Measurements from ENCODE around the gene UBE2J2. TPM values are rescaled to one million over a fixed set of nuclear protein-coding genes. Genes with fewer than 3 reads are reported as not detected.

The UBE2J2 gene
- polyA plus RNA-seq, 10 donors, result 34.4 to 46.8 (median 38.4) TPM

- no peak for DNase-seq
These were observed 24.3 kb upstream of the UBE2J2 start for GRCh38 chr1:1297802-1298424.

DNA sequence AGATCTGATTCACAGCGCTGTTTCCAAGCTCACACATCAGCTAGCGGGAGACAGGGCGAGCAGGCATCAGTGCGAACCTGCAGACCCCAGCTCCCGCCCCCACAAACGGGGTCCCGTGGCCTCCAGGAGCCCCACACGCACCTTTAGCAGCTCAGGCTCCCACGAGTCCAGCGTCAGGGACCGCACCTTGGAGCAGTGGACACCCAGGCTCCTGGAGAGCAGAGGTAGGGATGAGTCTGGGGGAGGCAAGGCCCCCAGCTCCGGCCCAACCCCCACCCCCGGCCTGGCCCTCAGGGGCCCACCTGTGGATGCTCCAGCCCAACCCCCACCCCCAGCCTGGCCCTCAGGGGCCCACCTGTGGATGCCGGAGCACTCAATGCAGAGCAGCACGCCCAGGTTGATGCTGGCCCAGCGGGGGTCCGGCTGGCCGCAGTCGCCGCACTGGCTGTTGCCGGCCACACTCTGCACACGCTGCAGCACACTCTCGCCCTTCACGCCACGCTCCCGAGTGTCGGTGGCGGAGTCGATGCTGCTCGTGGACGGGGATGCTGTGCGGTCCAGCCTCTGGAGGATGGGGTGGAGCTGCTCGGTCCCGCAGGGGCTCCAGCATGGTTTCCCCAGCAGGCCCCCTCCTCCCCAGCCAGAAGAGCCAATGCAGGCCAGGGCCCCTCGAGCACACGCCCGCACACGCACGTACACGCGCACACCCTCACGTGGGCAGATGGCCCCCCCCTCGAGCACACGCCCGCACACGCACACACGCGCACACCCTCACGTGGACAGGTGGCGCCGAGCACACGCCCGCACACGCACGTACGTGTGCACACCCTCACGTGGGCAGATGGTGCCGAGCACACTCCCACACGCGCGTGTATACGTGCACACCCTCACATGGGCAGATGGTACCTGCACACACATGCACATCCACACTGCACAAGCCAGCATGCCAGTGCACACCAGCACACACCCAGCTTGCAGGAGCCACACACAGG is 22.7 kb upstream of the UBE2J2 start:
- DNase-seq, result no peak

- DNase-seq, result no peak
These were observed 21.7 kb upstream of the UBE2J2 start for GRCh38 chr1:1295154-1295923.

DNA sequence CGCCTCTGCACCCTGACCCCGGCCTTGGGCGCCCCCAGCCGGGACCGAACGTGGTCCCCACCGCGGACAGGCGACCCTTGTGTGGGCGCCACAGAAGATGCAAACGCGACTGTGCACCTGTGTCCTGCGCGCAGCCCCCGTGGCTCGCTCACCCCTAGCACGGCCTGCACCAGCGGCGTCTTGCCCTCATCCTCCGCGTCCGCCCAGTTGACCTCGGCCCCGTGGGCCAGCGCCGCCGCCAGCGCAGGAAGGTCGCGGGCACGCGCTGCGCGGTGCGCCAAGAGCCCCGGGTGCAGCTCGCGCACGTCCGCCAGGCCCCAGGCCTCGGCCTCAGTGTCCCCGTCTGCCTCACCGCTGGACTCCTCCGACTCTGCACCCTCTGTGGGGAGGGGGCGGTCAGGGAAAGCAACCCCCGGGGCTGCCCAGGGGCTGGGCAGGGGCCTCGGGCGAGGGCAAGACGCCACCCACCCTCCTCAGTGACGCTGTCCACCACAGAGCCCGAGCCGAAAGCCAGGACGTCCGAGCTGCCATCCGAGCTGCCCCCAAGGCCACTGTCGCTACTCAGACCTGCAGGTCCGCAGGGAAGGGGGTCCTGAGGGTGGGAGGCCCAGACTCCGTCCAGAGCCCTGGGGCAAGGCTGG is 20.7 kb upstream of the UBE2J2 start:
- DNase-seq, result no peak

- DNase-seq, result no peak
These were observed 19.9 kb upstream of the UBE2J2 start for GRCh38 chr1:1293263-1294249.

DNA sequence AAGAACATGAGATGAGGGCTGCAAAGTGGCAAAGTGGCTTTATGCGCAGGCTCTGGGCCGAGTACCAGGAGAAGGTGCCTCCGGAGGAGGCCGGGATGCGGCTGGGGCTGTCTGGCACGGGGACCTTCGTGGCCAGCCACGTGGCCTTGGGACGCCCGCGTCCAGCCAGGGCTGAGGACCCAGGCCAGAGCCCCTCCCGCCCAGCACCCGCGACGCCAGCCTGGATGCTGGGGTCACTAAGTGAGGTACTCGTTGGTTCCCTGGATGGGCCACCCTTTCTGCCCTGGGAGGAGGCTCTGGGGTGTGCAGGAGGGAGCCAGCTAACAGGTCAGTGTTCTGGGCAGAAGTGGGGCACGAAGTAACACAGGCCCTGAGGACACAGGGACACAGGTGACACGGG is 19.2 kb upstream of the UBE2J2 start:
- DNase-seq, result no peak

GRCh38 chr1:1292442-1292779 is 18.8 kb upstream of the UBE2J2 start:
- no peak for DNase-seq

DNA sequence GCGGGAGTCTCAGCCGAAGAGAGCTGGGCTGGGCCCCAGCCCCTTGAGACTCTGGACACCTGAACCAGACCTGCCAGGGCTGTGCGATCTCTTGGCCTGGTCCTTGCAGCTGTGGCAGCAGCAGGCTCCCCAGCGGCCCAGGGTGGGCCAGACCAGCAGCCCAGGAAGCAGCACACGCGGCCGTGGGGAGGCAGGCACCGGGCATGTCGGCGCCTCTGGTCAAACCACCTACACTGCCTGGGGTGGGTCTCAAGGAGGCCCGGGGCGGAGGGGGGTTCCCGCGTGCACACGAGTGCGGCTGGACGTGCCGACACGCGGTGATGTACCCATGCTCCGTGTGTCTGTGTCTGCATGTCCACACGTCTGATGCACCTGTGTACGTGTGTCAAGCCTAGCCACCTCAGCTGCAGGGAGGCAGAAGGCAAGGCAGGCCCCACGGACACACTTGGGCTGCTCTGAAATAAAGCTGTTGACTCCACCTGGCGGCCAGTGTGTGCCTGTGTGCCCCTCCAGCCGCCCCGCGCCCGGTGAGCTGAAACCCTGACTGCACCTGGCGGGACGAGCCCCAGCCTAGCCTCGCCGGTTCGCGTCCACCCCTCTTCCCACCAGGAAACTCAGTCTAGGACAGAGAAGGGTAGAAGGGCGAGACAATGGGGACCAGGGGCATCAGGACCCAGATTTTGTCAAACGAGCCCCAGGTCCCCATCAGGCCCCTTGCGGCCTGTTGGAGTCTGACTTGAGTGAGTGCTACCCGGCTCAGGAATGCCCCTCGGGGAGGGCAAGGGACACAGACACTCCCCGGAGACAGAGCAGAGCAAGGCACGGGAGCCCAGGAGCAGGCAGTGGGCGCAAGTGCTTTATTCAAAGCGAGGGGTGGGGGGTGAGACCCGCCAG is 18.1 kb upstream of the UBE2J2 start:
- DNase-seq, result peak in 2 of 3 donors; percentile 52 to 79

DNA sequence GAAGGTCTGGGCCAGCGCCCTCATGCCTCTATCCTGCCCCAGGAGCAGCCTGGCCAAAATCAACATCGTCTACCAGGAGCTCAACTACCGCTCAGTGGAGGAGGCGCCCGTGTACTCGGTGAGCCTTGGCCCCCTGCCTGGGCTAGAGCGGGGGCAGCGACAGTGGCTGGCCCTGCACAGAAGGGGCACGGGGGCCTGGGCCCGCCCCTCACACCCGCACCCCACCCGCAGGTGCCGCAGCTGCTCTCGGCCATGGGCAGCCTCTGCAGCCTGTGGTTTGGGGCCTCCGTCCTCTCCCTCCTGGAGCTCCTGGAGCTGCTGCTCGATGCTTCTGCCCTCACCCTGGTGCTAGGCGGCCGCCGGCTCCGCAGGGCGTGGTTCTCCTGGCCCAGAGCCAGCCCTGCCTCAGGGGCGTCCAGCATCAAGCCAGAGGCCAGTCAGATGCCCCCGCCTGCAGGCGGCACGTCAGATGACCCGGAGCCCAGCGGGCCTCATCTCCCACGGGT is 17.4 kb upstream of the UBE2J2 start:
- no peak for DNase-seq

DNA sequence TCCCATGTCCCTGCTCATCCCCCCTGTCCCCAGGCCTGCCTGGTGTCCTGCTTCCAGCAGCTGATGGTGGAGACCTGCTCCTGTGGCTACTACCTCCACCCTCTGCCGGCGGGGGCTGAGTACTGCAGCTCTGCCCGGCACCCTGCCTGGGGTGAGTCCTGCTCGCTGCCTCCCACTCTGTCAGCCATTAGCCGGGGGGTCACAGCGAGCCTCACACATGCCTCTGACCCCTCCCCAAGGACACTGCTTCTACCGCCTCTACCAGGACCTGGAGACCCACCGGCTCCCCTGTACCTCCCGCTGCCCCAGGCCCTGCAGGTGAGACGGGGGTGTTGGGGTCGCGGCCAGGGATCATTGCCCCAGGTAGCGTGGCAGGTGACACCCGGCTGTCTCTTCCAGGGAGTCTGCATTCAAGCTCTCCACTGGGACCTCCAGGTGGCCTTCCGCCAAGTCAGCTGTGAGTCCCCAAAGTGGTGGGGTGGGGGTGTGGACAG is 16.6 kb upstream of the UBE2J2 start:
- DNase-seq, result peak in 1 of 3 donors; percentile 45

- no peak for DNase-seq
These were observed 13.8 kb upstream of the UBE2J2 start for GRCh38 chr1:1287288-1288110.

- no peak for DNase-seq
These were observed 12.9 kb upstream of the UBE2J2 start for GRCh38 chr1:1286313-1287261.

GRCh38 chr1:1285611-1286311 is 12.1 kb upstream of the UBE2J2 start:
- no peak for DNase-seq

DNA sequence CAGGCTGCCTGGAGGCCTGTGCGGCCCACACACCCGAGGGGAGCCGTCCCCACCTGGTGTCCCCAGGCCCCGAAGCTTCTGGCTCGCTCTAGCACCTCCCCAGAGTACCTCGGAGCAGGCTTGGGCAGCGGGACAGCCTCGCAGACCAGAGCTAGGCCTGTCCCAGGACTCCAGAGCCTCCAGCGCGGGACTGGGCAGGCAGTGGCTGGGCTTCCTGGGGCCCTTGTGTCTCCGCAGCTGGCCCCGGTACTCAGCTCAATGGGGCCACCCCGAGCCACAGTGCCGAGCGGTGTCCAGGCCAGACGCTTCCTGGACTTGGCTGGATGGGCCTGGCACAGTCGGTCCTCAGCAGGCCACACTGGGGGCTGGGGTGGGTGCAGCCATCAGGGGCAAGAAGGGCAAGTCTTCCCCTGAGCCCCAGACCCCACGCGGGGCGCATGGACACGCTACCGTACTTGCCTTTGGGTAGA is 11.5 kb upstream of the UBE2J2 start:
- DNase-seq, result no peak

GRCh38 chr1:1284221-1285101 is 10.8 kb upstream of the UBE2J2 start:
- DNase-seq, result no peak
